Measurements from ENCODE around the gene BRSK1.

DNA sequence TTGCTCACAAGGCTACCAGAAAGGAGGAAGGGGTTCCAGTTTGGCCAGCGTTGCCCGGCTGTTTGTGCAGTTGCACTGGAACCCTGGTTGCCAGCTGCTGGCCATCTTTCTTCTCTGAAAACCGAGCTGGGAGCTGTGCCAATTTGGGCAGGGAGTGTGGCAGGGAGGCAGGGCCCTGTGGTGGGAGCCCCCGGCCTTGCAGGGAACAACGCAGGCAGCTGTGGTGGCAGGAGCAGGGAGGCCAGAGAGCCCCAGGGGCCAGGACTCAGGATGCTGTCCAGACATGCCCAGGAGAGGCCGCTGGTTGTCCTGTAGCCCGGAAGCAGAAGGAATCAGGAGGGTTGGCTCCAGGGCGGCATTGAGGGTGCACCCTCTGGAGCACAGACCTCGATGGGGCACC is 60.6 kb downstream of the BRSK1 start:
- TF ChIP-seq, protein P1, sequence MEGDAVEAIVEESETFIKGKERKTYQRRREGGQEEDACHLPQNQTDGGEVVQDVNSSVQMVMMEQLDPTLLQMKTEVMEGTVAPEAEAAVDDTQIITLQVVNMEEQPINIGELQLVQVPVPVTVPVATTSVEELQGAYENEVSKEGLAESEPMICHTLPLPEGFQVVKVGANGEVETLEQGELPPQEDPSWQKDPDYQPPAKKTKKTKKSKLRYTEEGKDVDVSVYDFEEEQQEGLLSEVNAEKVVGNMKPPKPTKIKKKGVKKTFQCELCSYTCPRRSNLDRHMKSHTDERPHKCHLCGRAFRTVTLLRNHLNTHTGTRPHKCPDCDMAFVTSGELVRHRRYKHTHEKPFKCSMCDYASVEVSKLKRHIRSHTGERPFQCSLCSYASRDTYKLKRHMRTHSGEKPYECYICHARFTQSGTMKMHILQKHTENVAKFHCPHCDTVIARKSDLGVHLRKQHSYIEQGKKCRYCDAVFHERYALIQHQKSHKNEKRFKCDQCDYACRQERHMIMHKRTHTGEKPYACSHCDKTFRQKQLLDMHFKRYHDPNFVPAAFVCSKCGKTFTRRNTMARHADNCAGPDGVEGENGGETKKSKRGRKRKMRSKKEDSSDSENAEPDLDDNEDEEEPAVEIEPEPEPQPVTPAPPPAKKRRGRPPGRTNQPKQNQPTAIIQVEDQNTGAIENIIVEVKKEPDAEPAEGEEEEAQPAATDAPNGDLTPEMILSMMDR (IDR thresholded peaks at IDR 0.05) = no peak
- no peak for TF ChIP-seq POLR2A (IDR thresholded peaks at IDR 0.05)
